ENCODE measurements around the gene CAMTA1. TPM values are rescaled to one million over a fixed set of nuclear protein-coding genes. Genes with fewer than 3 reads are reported as not detected.

CAMTA1 gene
- polyA plus RNA-seq, 1 experiment, result 64.9 TPM

GRCh38 chr1:6871300-6871972, 86.2 kb downstream of the CAMTA1 start:
- ChIA-PET CTCF (interaction anchor here (0.9 to 2.1 kb wide), 5 partner anchors 14 to 199 kb away, joined by 3 to 8 read pairs (median 3); partner anchors contain the start of gene DNAJC11), POLR2A (no interaction called here)
- no peak for TF ChIP-seq CTCF (IDR thresholded peaks at IDR 0.05; ENCODE audit: low read depth, low read length)

GRCh38 chr1:6872573-6873261, 87.5 kb downstream of the CAMTA1 start:
- Histone ChIP-seq H3K27me3 (ENCODE audit: control insufficient read depth, insufficient read depth, low read length) (no peaks in the 10 kb centered on the region), H3K4me3 (ENCODE audit: low read depth, low read length) (no peak overlapping the region), H3K27ac (ENCODE audit: low read depth, low read length) (no peak overlapping the region), H3K9me3 (ENCODE audit: control insufficient read depth, insufficient read depth, low read length) (no peaks in the 10 kb centered on the region)
- TF ChIP-seq CTCF (IDR thresholded peaks at IDR 0.05; ENCODE audit: low read depth, low read length), result no peak
- ChIA-PET CTCF (interaction anchor here (2.1 kb wide), 1 partner anchor 198 kb away, joined by 6 read pairs; no protein-coding TSS in a partner anchor), POLR2A (no interaction called here)
- DNase-seq (ENCODE audit: low read depth, low spot score), result no peak

More at GRCh38 chr1:6871300-6871972, 86.2 kb downstream of the CAMTA1 start:
- no peaks in the 10 kb centered on the region for H3K9me3 ChIP-seq (ENCODE audit: control insufficient read depth, insufficient read depth, low read length)
- H3K27me3 ChIP-seq (ENCODE audit: control insufficient read depth, insufficient read depth, low read length), result no peaks in the 10 kb centered on the region
- no peak for DNase-seq (ENCODE audit: low read depth, low spot score)
- H3K27ac ChIP-seq (ENCODE audit: low read depth, low read length), result no peak overlapping the region
- no peak overlapping the region for H3K4me3 ChIP-seq (ENCODE audit: low read depth, low read length)

- no peak for TF ChIP-seq CTCF (IDR thresholded peaks at IDR 0.05; ENCODE audit: low read depth, low read length)
- Histone ChIP-seq H3K4me3 (ENCODE audit: low read depth, low read length) (no peak overlapping the region), H3K27me3 (ENCODE audit: control insufficient read depth, insufficient read depth, low read length) (no peaks in the 10 kb centered on the region), H3K9me3 (ENCODE audit: control insufficient read depth, insufficient read depth, low read length) (no peaks in the 10 kb centered on the region), H3K27ac (ENCODE audit: low read depth, low read length) (no peak overlapping the region)
- POLR2A ChIA-PET, result no interaction called here
- no peak for DNase-seq (ENCODE audit: low read depth, low spot score)
- CTCF ChIA-PET, result interaction anchor here (2.1 kb wide), 1 partner anchor 197 kb away, joined by 6 read pairs; no protein-coding TSS in a partner anchor
Observed at GRCh38 chr1:6873298-6874015, 88.2 kb downstream of the CAMTA1 start.

GRCh38 chr1:6874298-6874697, 89.0 kb downstream of the CAMTA1 start:
- Histone ChIP-seq H3K27ac (ENCODE audit: low read depth, low read length) (no peak overlapping the region), H3K27me3 (ENCODE audit: control insufficient read depth, insufficient read depth, low read length) (no peaks in the 10 kb centered on the region), H3K9me3 (ENCODE audit: control insufficient read depth, insufficient read depth, low read length) (no peaks in the 10 kb centered on the region), H3K4me3 (ENCODE audit: low read depth, low read length) (no peak overlapping the region)
- DNase-seq (ENCODE audit: low read depth, low spot score), result no peak
- TF ChIP-seq CTCF (IDR thresholded peaks at IDR 0.05; ENCODE audit: low read depth, low read length), result no peak
- CTCF ChIA-PET, result no interaction called here
- POLR2A ChIA-PET, result no interaction called here
